ENCODE measurements around the gene GRK5. TPM values are rescaled to one million over a fixed set of nuclear protein-coding genes. Genes with fewer than 3 reads are reported as not detected.

GRK5 gene
- total RNA-seq, 2 donors from 2014 or later, result 3.4 to 4.9 TPM

- H3K4me3 ChIP-seq, result no peak overlapping the region
- no peaks in the 10 kb centered on the region for H3K27me3 ChIP-seq
- no peaks in the 10 kb centered on the region for H3K36me3 ChIP-seq (replicated peaks in 1 of 2; ENCODE audit: insufficient read depth in 1 of 2, low read depth in 2 of 2)
- peaks cover 17% of the 10 kb centered on the region for H3K4me1 ChIP-seq
- intact Hi-C loops (cut with DNase I), result no loop called here
- DNase-seq, result no peak
- WGBS, 2 donors, result 84 to 90% methylated on average over 5 of the region's 5 CpGs
- ATAC-seq, result no peak
- TF ChIP-seq POLR2A (IDR thresholded peaks at IDR 0.05) (no peak), CTCF (IDR thresholded peaks at IDR 0.05) (no peak)
- H3K9me3 ChIP-seq, result no peaks in the 10 kb centered on the region
- H3K27ac ChIP-seq, result no peak overlapping the region
These were observed 140.7 kb downstream of the GRK5 start for GRCh38 chr10:119348106-119348505.

GRCh38 chr10:119348516-119349240 lies 141.3 kb downstream of the GRK5 start:
- DNase-seq, result no peak
- Histone ChIP-seq H3K4me1 (peaks cover 17% of the 10 kb centered on the region), H3K27me3 (no peaks in the 10 kb centered on the region), H3K27ac (no peak overlapping the region), H3K36me3 (replicated peaks in 1 of 2; ENCODE audit: insufficient read depth in 1 of 2, low read depth in 2 of 2) (no peaks in the 10 kb centered on the region), H3K9me3 (no peaks in the 10 kb centered on the region), H3K4me3 (no peak overlapping the region)
- intact Hi-C loops (cut with DNase I), result no loop called here
- TF ChIP-seq CTCF (IDR thresholded peaks at IDR 0.05), result no peak
- no peak for TF ChIP-seq POLR2A (IDR thresholded peaks at IDR 0.05)
- WGBS, 2 donors, result 77 to 79% methylated on average over 15 of the region's 15 CpGs
- peak; percentile 30 for ATAC-seq

- H3K9me3 ChIP-seq, result no peaks in the 10 kb centered on the region
- 86 to 90% methylated on average over 2 to 5 of the region's 5 CpGs for WGBS, 2 donors
- no peaks in the 10 kb centered on the region for H3K36me3 ChIP-seq (replicated peaks in 1 of 2; ENCODE audit: insufficient read depth in 1 of 2, low read depth in 2 of 2)
- DNase-seq, result no peak
- no peak overlapping the region for H3K4me3 ChIP-seq
- H3K27me3 ChIP-seq, result no peaks in the 10 kb centered on the region
- no peak for TF ChIP-seq POLR2A (IDR thresholded peaks at IDR 0.05)
- no peak for TF ChIP-seq CTCF (IDR thresholded peaks at IDR 0.05)
- H3K27ac ChIP-seq, result no peak overlapping the region
- intact Hi-C loops (cut with DNase I), result no loop called here
- peaks cover 17% of the 10 kb centered on the region for H3K4me1 ChIP-seq
- ATAC-seq, result no peak
These were observed 142.0 kb downstream of the GRK5 start for GRCh38 chr10:119349341-119349740.

GRCh38 chr10:119349937-119350501 lies 142.6 kb downstream of the GRK5 start:
- Histone ChIP-seq H3K4me3 (no peak overlapping the region), H3K36me3 (replicated peaks in 1 of 2; ENCODE audit: insufficient read depth in 1 of 2, low read depth in 2 of 2) (no peaks in the 10 kb centered on the region), H3K4me1 (peaks cover 17% of the 10 kb centered on the region), H3K27ac (no peak overlapping the region), H3K9me3 (no peaks in the 10 kb centered on the region), H3K27me3 (no peaks in the 10 kb centered on the region)
- WGBS, 2 donors, result 54 to 64% methylated on average over 9 of the region's 9 CpGs
- intact Hi-C loops (cut with DNase I), result no loop called here
- TF ChIP-seq CTCF (IDR thresholded peaks at IDR 0.05) (no peak), POLR2A (IDR thresholded peaks at IDR 0.05) (no peak)
- DNase-seq (no peak), ATAC-seq (no peak)
